AG20443 (cell line): Measurements from ENCODE around the gene EYS.
"Not testable (repeated sequence)": the region's sequence is repeated elsewhere in the genome, so short reads cannot be mapped to it uniquely, and the experiment has no call there.

Experiments used
- DNase-seq: peaks from one replicate; pipeline ENCODE4 v3.0.0; 2012; ENCODE audit warnings: low spot score, mixed read lengths

EYS gene

DNA sequence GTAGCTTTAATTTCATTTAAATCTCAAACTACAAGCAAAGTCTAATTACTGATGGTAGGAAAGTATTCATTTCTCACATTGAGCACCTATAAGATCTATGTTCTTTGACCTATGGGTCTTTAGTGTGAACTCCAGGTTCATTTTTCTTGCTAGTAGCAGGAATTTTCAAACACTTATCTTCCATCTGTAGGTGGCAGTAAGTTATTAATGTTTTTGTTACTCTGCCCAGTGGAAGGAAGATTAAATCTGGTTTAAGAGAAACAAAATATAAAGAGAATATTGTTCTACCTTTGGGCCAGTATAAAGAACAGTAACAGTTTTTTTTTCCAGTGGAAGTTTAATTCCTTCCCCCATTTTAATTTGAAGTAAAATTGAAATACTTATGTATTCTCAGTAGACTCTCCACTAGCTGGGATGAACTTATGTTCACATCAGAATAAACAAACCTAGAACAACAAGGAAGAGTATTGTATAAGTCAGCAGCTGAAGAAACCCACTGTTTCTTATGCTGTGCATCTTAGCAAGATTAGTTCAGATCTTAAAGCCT lies 1743.2 kb downstream of the EYS start:
- DNase-seq: no peak

DNA sequence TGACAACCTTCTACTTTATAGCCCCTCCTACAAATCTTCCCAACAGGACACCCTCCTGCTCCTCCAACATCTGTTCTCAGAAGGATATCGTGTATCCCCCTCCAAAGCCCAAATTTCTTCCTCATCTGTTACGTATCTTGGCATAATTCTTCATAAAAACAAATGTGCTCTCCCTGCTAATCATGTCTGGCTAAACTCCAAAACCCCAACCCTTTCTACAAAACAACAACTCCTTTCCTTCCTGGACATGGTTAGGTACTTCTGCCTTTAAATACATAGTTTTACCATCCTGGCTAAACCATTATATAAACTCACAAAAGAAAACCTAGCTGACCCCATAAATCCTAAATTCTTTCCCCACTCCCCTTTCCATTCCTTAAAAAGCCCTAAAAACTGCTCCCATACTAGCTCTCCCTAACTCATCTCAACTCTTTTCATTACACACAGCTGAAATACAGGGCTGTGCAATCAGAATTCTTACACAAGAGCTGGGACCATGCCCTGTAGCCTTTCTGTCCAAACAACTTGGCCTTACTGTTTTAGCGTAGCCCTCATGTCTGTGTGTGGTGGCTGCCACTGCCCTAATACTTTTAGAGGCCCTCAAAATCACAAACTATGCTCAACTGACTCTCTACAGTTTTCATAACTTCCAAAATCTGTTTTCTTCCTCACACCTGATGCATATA lies 1753.5 kb downstream of the EYS start:
- not testable (repeated sequence) for DNase-seq

DNA sequence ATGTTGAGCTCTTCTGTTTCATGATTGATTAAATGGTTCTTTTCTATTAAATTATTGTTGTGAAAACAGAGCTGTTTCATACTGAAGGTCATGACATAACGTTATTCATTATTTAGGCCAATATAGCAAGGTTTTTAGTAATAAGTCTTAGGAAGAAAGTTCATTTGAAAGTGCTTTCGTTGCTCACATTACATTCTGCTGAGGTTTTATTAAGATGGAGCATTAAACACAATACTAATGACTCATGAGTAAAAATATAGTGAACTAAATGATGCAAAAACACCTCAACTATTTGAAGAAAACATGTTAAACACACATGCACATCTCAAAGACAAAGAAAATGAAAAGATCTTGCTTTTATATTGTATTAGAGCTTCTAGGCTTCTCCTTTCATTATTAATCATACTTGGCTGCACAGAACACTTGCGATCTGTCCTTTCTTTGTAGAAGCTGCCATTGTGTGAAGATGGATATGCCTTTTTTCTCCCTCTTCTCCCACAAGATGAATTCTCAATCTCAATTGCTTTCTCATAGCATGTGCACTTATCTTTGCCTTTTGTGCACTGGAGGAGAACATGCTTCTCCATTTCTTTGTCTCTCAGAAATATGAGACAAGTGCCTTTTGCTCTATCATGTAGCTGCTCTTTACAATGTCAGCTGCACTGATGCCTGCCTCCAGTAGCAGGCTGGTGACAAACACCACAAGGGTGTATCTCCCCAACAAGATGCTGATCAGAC lies 1759.1 kb downstream of the EYS start:
- no peak for DNase-seq

DNA sequence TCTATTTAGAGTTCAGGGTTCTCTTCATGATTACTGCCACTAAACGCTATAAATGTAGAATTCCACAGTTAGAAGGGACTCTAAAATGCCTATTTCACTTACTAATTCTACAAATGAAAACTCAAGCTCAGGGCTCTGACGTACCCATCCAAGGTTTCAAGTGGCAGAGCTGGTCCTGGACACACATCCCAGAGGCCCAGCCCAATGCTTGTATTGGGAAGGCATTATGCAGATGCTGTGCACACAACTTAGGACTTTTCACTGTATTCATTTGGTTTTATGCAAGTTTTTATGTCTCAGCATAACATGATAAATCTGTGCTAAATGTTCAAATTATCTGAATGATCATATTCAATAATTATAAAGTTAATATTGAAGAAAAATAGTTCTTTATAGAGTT lies 1761.0 kb downstream of the EYS start:
- DNase-seq: no peak

DNA sequence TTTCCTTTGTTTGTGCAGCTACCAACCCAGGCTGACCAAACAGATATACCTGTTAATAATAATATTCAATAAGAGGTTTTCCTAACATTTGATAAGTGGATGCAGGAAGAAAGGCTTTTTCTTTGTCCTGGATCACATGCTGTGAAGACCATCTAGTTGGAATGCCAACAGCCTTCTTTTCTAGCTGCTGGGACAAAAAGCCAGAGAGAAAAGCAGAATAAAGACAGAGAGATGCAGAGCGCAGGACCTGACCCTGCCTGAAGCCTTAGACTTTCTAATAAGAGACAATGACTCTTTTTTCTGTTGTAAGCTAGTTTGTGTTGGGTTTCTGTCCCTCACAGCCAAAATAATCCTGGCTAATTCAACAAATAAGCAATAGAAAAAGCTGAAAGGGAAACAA lies 1763.2 kb downstream of the EYS start:
- DNase-seq: no peak

DNA sequence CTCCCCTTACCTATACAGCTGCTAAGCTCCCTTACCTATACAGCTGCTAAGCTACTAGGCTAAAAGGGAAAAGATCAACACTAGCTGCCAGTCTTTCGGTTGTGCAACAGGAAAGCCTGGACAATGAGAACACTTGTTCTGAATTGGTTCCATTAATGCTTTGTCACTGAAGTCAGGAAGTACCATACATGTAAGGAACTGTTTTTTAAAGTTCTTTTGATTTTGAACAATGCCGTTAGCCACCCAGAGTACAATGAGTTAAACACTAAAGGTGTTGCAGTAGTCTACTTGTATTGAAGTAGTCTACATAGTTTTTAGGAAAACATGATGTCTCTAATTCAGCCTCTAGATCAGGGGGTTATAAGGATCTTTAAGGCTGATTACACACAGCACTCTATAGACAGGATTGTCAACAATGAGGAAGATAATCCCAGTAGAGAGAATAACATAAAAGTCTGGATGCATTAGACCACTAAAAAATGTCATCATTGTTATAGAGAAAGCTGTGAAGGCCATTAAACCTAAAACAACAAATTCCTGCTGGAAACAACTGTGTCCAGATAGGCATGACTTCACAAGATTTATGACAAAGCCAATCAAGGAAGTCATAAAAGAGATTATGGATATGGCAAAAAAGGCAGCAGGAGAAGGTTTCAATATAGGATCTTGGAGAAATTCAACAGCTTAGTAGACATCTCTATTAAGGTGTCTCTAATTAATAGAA lies 1765.1 kb downstream of the EYS start:
- DNase-seq: no peak

DNA sequence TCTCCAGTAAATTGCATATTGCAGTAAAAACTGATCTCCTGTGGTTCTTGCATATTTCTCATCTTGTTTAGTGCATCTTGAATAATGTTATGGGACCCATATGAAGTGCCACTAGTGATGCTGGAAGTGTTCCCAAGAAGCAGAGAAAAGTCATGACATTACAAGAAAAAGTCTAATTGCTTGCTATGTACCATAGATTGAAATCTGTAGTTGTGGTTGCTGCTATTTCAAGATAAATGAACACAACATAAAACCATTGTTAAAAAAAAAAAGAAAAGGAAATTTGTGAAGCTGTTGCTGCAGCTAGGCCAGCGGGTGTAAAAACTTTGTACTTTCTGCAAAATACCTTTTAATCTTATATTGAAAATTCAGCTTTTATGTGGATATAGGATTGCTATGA lies 1767.0 kb downstream of the EYS start:
- DNase-seq: no peak

DNA sequence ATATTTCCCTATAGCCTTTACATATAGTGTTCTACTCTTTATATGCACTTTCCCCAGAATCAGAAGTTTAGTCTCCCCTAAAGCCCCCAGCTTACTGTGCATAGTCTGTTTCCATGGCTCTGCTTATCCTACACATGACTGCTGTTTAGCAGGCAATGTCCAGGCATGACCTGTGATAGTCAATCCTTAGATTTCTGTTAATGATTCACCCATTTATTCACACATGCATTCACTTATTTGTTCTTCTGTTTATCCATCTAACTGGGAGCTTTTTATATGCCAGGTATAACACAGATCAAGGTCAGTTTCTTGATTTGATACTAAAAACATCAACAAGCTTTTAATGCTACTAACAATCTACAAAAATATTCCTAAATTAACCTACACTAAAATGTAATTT lies 1770.6 kb downstream of the EYS start:
- no peak for DNase-seq

DNA sequence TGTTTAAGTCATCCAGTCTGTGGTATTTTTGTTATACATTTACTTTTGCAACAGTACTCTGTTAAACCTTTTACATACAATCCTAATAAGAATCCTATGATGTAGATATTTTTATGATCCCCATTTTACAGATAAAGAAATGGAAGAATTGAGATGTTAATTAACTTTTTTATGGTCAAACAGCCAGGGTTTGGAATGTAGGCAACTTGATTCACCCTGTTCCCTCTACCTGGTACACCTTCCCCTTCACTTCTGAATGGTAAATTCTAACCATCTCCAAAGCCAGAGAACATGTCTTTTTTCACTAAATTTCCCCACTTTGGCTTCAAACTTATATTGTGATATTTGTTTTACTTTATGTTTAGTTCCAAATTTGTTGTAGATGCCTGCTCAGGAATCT lies 1771.3 kb downstream of the EYS start:
- no peak for DNase-seq

DNA sequence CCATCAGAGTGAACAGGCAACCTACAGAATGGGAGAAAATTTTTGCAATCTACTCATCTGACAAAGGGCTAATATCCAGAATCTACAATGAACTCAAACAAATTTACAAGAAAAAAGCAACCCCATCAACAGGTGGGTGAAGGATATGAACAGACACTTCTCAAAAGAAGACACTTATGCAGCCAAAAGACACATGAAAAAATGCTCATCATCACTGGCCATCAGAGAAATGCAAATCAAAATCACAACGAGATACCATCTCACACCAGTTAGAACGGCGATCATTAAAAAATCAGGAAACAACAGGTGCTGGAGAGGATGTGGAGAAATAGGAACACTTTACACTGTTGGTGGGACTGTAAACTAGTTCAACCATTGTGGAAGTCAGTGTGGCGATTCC lies 1773.1 kb downstream of the EYS start:
- not testable (repeated sequence) for DNase-seq

DNA sequence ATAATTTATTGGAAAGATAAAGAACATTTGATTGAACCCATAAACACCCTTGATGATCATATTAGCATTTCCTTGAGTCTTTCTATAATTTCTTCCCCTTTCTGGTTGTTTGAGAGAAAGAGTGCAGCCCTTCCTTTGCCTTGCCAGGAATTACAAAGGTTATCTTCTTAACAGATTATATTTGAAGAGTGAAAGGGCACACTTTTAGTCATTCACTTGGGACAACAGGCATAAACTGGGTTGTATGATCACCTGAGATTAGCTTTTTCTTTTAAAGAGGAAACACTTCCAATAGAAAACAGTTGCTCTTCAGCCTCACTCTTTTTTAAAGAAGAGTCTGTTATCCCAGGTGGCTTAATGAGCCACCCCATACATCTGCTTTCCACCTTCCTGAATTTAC lies 1776.2 kb downstream of the EYS start:
- no peak for DNase-seq

DNA sequence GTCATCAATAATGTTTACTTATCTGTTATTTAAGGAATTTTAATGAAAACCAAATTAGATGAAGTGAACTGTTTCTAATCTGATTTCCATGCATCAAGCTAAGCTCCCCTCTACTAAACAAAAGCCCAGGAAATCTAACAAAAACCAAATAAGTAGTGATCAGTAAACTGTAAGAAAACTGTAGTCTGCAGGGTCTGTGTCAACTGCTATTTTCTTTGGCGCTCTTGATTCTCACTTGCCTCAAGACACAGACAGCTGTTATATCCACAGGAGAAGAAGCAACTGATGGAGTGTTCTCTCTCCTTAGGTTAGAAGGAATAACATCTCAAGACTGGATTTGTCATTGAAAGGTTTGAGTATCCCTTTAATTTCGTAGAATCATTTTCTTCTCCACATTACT lies 1777.9 kb downstream of the EYS start:
- DNase-seq: no peak

DNA sequence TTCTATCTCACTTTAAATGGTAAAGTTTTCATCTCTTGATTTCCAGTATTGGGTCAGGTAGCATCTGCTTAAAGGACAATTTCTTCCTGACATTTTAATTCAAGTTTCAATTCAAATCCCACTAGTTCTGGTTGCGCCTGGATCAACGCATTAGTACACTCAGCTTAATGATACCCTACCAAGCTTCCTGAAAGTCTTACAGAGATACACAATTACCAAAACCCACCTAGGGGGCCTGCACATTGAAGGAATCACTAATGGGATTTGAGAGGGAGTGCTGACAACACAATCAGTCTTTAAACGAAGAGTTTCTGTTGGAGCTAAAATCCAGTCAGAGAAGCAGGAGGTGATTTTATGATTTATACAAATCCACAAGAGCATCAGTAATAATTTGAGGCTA lies 1778.4 kb downstream of the EYS start:
- no peak for DNase-seq

DNA sequence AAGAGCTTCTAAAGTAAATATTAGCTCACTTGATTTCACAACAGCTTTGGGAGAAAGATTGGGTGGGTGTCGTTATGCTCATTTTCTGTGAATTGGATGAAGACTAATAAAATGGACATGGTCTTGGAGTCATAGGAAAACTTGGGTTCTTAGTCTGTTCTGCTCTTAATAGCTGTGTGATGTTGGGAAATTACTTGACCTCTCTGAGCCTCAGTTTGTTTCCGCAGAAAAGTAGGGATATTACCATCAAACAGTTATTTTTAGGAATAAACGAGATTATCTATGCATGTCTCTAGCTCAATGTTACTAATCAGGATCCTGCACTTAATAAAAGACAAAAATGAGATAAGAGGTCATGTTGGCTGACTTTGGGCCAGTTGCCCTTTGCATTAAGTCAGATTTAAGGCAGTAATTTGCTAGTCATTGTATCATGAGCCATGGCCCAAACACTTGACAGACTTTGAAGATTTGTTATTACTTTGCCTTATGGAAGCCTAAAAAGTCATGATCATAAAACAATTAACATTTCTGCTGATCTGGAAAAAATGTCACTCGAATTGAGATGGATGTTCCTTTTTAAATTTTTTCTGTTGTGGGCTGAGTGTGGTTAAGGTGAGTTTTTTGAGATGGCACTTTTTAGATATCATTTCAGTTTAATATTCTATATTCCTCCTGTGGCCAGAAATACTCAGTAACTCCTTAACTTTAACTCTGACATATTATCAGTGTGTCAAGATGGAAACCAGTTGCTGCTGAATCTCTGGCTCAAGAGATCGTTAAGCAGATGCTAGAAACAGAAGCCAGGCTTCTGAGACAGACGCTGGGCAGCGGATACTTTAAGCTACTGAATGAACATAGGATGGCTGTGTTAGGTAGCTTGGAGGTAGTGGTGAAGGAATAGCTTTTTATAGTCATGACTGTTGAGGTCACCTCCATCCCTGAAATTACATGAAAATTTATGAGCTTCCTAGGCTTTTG lies 1779.8 kb downstream of the EYS start:
- DNase-seq: no peak

DNA sequence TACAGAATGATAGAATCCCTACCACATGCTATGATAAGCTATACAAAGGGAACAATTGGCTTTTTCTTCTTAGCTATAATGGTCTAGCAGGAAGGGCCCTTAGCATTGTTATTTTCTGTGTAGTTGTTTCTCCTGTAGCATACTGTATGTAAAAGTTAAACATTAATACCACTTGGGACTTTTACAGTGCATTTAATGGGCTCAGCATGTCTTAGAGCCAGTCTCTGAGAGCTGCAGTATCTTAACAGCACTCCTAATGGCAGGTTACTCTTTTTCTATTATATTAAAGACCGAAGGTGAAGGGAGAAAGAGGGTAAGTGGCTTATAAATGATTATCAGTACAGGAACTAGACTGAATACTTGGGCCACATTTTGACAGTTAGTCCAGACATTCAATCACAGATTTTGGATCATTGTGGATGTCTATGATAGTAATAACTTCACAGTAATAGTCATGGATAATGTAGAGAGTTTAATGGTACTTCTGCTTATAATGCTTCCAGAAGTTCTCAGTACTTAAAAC lies 1780.7 kb downstream of the EYS start:
- DNase-seq: no peak

DNA sequence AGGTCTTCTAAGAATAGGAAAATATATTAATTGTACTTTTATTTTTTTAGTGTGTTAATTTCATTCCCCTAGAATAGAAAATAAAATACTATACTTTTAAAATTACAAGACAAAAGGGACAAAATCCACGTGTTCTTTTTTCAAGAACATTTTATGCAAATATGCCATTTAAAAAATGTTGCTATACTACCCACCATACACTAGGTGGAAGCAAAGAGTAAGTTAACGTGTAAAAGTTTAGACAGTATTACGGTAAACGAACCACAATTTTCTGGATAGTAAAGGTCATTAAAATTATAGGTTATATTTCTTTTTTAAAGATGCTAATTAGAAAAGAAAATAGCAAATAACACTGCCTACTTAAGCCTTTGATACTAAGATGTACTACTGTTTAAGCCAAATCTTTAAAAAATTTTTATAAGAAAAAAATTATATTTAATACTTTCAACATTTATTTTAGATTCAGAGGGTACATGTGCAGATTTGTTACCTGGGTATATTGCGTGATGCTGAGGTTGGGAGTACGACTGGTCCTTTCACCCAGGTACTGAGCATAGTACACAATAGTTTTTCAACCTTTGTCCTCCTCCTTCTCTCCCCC lies 1783.8 kb downstream of the EYS start:
- peak; percentile 46 for DNase-seq

DNA sequence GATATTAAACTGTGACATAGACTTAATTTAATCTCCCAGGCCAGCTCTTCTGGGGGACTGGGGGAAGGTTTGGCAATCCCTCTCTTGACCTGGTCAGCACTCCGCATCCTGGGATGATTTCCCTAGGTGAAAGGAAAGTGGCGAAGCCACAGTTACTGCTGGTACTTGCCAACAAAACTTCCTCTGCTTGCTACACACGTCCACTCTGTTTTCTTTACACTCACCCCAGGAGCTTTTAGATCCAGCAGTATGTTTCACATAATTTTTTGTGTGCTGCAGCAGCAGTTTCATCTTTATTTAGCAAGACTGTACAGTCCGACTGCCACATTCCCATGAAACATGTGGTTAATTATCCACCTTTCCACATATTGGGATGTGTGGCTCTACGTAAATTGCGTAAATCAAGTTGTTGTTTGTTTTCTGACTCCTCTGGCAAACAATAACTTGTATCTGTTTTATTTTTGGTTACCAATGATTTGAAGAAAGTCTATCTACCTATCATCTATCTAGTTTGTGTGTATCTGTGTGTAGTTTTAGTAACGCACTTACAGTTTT lies 1787.4 kb downstream of the EYS start:
- no peak for DNase-seq

DNA sequence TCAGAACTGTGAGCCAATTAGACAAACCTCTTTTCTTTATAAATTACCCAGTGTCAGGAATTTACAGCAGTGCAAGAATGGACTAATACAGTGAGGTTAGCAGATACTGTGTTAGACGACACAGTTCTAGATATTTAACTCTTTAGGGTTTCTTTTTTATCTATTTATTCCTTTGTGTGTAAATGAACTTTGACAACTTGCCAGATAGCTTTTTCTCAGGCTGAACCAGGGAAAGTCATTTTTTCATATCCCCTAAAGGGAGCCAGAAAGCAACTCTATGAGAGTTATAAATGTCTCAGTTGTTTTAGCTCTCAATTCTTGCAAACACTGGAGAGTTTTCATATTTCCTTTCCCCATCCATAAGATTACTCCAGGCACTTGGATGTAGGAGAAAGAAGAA lies 1794.1 kb downstream of the EYS start:
- DNase-seq: no peak

DNA sequence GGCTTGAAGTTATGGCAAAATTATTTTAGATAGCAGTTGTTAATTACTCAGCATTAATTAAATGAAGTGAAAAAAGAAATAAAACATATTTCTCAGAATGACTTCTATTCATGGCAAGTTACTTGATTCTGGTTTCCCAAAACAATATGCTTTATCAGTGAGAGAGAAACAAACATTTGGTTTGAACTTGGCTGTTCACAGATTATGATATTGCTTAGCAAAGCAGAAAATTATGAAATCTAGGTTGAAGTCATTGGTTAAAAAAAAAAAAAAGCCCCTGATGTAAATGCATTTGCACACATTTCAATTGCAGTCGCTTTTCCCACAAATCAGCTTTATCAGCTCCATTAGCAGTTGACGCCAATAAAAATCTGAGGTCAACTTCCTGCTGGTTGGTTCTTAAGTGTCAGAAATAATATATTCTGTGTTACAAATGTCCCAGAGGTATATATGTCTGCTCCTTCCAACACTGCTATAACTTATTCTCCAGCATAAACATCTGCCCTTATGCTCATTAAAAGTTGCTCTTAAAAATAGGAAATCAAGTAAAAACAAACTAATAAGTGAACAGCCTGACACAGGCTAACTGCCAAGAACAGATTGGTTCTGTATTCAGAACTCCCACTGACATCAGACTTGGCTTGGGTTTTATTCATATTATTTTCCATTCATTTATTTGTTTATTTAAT lies 1796.0 kb downstream of the EYS start:
- no peak for DNase-seq

DNA sequence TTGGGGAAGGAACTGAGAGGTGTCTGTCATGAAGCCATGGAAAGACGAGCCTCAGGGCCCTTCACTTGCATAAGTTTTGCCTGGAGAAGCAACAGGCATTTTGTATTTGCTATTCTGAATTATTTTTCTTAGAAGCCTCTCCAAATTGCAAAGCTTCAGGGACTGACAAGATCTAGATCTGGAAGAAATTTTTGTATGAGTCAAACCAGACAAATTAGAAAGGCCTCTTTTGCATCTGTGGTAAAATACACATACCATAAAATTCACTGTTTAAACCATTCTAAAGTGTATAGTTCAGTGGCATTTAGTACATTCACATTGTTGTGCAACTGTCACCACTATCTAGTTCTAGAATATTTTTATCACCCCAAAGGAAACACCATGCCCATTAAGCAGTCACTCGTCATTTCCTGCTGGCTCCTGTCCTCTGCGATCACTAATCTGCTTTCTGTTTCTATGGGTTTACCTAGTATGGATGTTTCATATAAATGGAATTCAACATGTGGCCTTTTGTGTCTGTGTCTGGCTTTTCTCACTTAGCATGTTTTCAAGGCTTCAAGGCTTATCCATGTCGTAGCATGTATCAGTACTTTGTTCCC lies 1802.3 kb downstream of the EYS start:
- peak; percentile 31 for DNase-seq
